ENCODE results near the gene MLST8.

GRCh38 chr16:2175454-2175853 lies 29.8 kb upstream of the MLST8 start:
- no peak for TF ChIP-seq CTCF (optimal IDR thresholded peaks at IDR 0.05 in 1 of 3, IDR thresholded peaks at IDR 0.05 in 1 of 3, conservative IDR thresholded peaks at IDR 0.05 in 1 of 3; ENCODE audit: extremely low read depth in 1 of 3, insufficient read depth in 2 of 3, low read length in 3 of 3)
- no peak for TF ChIP-seq EZH2 (IDR thresholded peaks at IDR 0.05; ENCODE audit: low read length)

Data from keratinocyte (primary cell).